NCI-H526 treated with DMSO at 0.1 percent for 48 hours (cell line): Measurements from ENCODE around the gene CCSER2.
"Not testable (repeated sequence)": the region's sequence is repeated elsewhere in the genome, so short reads cannot be mapped to it uniquely, and the experiment has no call there.

Source experiments
- DNase-seq: peaks from one replicate; lab custom pipeline; 2025; lab: John Stamatoyannopoulos, UW

CCSER2 gene

GRCh38 chr10:84522612-84523462 is 194.4 kb downstream of the CCSER2 start:
- DNase-seq = no peak

- no peak for DNase-seq
Observed at GRCh38 chr10:84523526-84523925, 195.1 kb downstream of the CCSER2 start.

GRCh38 chr10:84524435-84524834 is 196.0 kb downstream of the CCSER2 start:
- no peak for DNase-seq

- DNase-seq = no peak
Observed at GRCh38 chr10:84525120-84525806, 196.9 kb downstream of the CCSER2 start.

GRCh38 chr10:84525807-84526182 is 197.4 kb downstream of the CCSER2 start:
- not testable (repeated sequence) for DNase-seq

- not testable (repeated sequence) for DNase-seq
Observed at GRCh38 chr10:84527386-84527785, 199.0 kb downstream of the CCSER2 start.

GRCh38 chr10:84528526-84528925 is 200.1 kb downstream of the CCSER2 start:
- DNase-seq = not testable (repeated sequence)

GRCh38 chr10:84530724-84531325 is 202.4 kb downstream of the CCSER2 start:
- DNase-seq = no peak

- DNase-seq = no peak
Observed at GRCh38 chr10:84531396-84531795, 203.0 kb downstream of the CCSER2 start.

- no peak for DNase-seq
Observed at GRCh38 chr10:84534168-84534567, 205.8 kb downstream of the CCSER2 start.

GRCh38 chr10:84537447-84537931 is 209.1 kb downstream of the CCSER2 start:
- DNase-seq = peak; percentile 31

GRCh38 chr10:84538036-84538435 is 209.6 kb downstream of the CCSER2 start:
- no peak for DNase-seq

- no peak for DNase-seq
Observed at GRCh38 chr10:84539216-84539615, 210.8 kb downstream of the CCSER2 start.

- no peak for DNase-seq
Observed at GRCh38 chr10:84540022-84540616, 211.7 kb downstream of the CCSER2 start.

GRCh38 chr10:84540617-84541288 is 212.4 kb downstream of the CCSER2 start:
- no peak for DNase-seq

GRCh38 chr10:84541289-84541637 is 212.9 kb downstream of the CCSER2 start:
- no peak for DNase-seq

- DNase-seq = peak; percentile 56
Observed at GRCh38 chr10:84542522-84543490, 214.4 kb downstream of the CCSER2 start.

GRCh38 chr10:84543948-84544347 is 215.6 kb downstream of the CCSER2 start:
- DNase-seq = no peak

GRCh38 chr10:84545651-84546050 is 217.3 kb downstream of the CCSER2 start:
- DNase-seq = no peak

- DNase-seq = no peak
Observed at GRCh38 chr10:84546609-84547008, 218.2 kb downstream of the CCSER2 start.

GRCh38 chr10:84547616-84548015 is 219.2 kb downstream of the CCSER2 start:
- DNase-seq = no peak
